Measurements from ENCODE around the gene ITGB6.

The ITGB6 gene

DNA sequence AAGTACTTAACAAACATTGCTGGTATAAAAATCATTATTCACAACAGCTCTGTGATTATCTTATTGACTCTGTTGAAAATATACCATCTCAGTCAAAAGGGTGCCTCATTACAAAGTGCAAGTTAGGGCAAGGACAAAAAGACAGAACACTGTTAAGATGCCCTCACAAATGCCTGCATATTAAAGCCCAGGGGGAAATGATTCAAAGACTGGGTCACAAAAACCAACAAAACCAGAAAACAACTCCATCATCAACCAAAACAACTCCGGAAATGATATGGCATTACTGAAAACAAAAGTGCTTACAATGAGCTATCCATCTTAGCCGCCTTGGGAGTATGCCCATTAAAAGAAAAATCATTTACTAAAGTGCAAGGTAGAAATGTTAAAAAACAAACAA lies 147.5 kb downstream of the ITGB6 start:
- DNase-seq (ENCODE audit: low read depth in 2 of 2): no peak

DNA sequence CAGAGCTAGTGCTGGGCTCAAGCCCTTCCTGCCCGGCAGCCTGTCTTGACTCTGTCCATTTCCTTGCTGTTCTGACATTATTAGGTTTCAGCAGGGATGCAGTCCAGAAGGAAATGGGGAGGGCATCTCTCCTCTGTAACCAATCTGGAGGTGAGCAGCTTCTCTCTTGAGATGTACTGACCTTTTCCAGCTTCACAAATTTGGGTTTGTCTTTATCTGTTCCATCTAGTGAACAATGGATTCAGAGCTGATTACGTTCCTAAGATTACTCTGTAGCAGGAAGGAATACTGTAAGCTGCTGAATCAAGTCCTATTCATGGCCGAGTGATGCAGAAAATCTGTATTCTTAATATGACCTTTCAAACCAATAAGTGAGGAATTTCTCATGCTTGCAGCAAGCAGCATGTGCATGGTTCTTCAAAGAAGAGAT lies 148.7 kb downstream of the ITGB6 start:
- DNase-seq (ENCODE audit: low read depth in 2 of 2): no peak

DNA sequence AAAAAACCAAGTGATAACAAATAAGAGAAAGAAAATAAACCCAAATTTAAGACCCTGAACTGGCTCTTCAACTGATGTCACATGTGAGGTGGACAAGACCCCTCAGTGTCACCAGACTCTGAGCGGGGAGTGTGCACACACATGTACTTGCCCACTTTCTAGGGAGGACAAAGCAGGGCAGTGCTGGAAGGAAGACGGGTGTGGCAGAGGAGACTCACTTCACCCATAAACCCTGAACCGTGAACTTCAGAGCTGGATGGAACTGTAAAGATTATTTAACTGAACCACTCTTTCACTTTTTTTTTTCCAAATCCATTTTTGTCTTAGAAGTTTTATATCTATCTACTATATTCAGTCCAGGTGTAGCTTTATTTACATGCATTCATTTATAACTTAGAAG lies 149.9 kb downstream of the ITGB6 start:
- no peak for DNase-seq (ENCODE audit: low read depth in 2 of 2)

Measured in stimulated activated CD4-positive, alpha-beta T cell treated with anti-CD3 and anti-CD28 coated beads, Interleukin-15, amount 100 ng/mL, for 48 hours (primary cell).